Brain microvascular endothelial cell (primary cell): Measurements from ENCODE around the gene MIR17HG.
"Not testable (repeated sequence)": the region's sequence is repeated elsewhere in the genome, so short reads cannot be mapped to it uniquely, and the experiment has no call there.

Source experiments
- DNase-seq: peaks from one replicate; pipeline ENCODE4 v3.0.0-alpha.2; 2020
- H3K27ac ChIP-seq: fragments of 250-450 bp; sonication (Bioruptor Pico); 2 replicates; pipeline ENCODE4 v1.5.1; 2020; ENCODE audit warnings: mild to moderate bottlenecking, moderate library complexity
- H3K27me3 ChIP-seq: fragments of 250-450 bp; sonication (Bioruptor Pico); replicated peaks from 2 replicates; pipeline ENCODE4 v1.5.1; 2020; ENCODE audit warnings: mild to moderate bottlenecking
- H3K36me3 ChIP-seq: fragments of 250-450 bp; sonication (Bioruptor Pico); replicated peaks from 2 replicates; pipeline ENCODE4 v1.5.1; 2020; ENCODE audit warnings: mild to moderate bottlenecking
- H3K4me3 ChIP-seq: 2 replicates; pipeline ENCODE4 v1.5.1; 2011; ENCODE audit warnings: low read depth, mild to moderate bottlenecking, control low read depth, low read length, moderate library complexity
- CTCF ChIP-seq: IDR thresholded peaks from 2 replicates; pipeline ENCODE4 v1.5.1; 2011; ENCODE audit warnings: low read depth, mild to moderate bottlenecking, moderate library complexity, low read length, control low read depth, inconsistent platforms; ENCODE audit errors: missing control alignments
- in situ Hi-C: cut with HindIII; loops from 2 replicates; pipeline ENCODE4 v1.10.0; 2017; ENCODE audit warnings: low sequenced_read_pairs, low pct_ligation_motif_present

Gene MIR17HG

GRCh38 chr13:91314888-91315287, 32.6 kb upstream of the MIR17HG start:
- DNase-seq, result no peak
- Histone ChIP-seq H3K36me3 (no peaks in the 10 kb centered on the region), H3K27ac (no peak overlapping the region), H3K27me3 (peaks cover 13% of the 10 kb centered on the region), H3K4me3 (no peak overlapping the region)
- TF ChIP-seq CTCF, result no peak
- in situ Hi-C loops, result no loop called here

- TF ChIP-seq CTCF, result no peak
- Histone ChIP-seq H3K4me3 (no peak overlapping the region), H3K27me3 (peaks cover 9% of the 10 kb centered on the region), H3K27ac (no peak overlapping the region), H3K36me3 (no peaks in the 10 kb centered on the region)
- DNase-seq, result no peak
- in situ Hi-C loops, result no loop called here
These were observed 28.6 kb upstream of the MIR17HG start for GRCh38 chr13:91318886-91319285.

- in situ Hi-C loops, result no loop called here
- no peak overlapping the region for H3K27ac ChIP-seq
These were observed 27.5 kb upstream of the MIR17HG start for GRCh38 chr13:91319996-91320395.

GRCh38 chr13:91320990-91321389, 26.5 kb upstream of the MIR17HG start:
- H3K27ac ChIP-seq, H3K27me3 ChIP-seq, in situ Hi-C loops: not testable (repeated sequence)

More at GRCh38 chr13:91319996-91320395, 27.5 kb upstream of the MIR17HG start:
- H3K4me3 ChIP-seq, result no peak overlapping the region
- no peaks in the 10 kb centered on the region for H3K36me3 ChIP-seq
- DNase-seq, result no peak
- peaks cover 5% of the 10 kb centered on the region for H3K27me3 ChIP-seq
- TF ChIP-seq CTCF, result no peak

GRCh38 chr13:91323349-91323748, 24.1 kb upstream of the MIR17HG start:
- Histone ChIP-seq H3K4me3 (no peak overlapping the region), H3K36me3 (no peaks in the 10 kb centered on the region), H3K27ac (no peak overlapping the region), H3K27me3 (no peaks in the 10 kb centered on the region)
- no peak for DNase-seq
- TF ChIP-seq CTCF, result no peak
- in situ Hi-C loops, result no loop called here

More at GRCh38 chr13:91320990-91321389, 26.5 kb upstream of the MIR17HG start:
- not testable (repeated sequence) for H3K4me3 ChIP-seq, H3K36me3 ChIP-seq, DNase-seq

GRCh38 chr13:91326146-91326545, 21.3 kb upstream of the MIR17HG start:
- Histone ChIP-seq H3K36me3 (no peaks in the 10 kb centered on the region), H3K27ac (no peak overlapping the region), H3K4me3 (no peak overlapping the region), H3K27me3 (no peaks in the 10 kb centered on the region)
- in situ Hi-C loops, result no loop called here
- TF ChIP-seq CTCF, result no peak
- no peak for DNase-seq
